ENCODE measurements around the gene FRG2. TPM values are rescaled to one million over a fixed set of nuclear protein-coding genes. Genes with fewer than 3 reads are reported as not detected.

The FRG2 gene
- total and polyA plus RNA-seq, 10 of the 15 experiments (the other 5 are each of a cell fraction or from before 2014, with no cell fraction given), result 0.04 TPM; not detected in 9

DNA sequence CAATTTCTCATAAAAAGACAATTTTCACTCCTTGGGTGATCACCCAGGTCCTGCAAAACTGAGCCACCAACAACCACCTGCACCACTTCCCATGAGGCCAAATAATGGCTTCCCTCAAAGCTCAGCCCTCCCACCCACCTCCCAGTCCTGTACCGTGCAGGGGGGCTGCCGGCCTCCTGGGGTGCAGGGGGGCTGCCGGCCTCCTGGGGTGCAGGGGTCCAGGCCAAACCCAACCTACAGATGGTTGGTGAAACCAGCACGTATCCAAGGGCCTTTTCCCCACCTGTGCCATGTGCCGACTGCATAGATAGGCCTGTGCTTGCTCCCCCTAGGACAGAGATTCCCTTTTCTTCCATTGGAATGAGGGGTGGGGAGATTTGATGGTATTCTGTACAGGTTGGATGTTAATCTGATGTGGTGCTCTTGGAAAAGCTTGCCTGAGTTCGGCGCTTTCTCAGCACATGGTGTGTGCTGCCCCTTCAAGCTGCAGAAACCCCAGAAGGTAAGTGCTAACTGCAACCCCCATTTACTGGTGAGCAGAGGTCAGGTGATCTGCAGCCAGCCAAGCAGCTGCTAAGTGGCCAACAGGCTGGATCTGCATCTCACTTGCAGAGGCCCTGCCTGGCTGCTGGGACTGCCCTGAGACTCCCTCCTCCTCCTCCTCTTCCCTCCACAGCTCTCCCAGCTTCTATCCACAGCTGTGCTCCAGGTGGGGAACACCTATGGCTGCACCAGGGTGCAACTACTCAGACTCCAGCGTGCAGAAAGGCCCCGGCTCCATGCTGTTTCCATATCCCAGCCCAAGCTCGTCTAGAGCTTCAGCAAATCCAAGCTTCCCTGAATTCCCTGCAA is 47.6 kb downstream of the FRG2 start:
- no peak for ATAC-seq
- Histone ChIP-seq H4K20me1 (ENCODE audit: control insufficient read depth, insufficient read depth) (no peaks in the 10 kb centered on the region), H3K27me3 (replicated peaks in 1 of 2; ENCODE audit: control insufficient read depth in 2 of 2, insufficient read depth in 2 of 2, low read length in 1 of 2) (no peaks in the 10 kb centered on the region; a peak in 1 of 4 replicates), H3K36me3 (ENCODE audit: control insufficient read depth in 2 of 2, insufficient read depth in 2 of 2, low read length in 1 of 2) (no peaks in the 10 kb centered on the region), H2AFZ (ENCODE audit: control insufficient read depth, low read depth, low read length) (no peak overlapping the region), H3K79me2 (ENCODE audit: control insufficient read depth, insufficient read depth, low read length) (no peaks in the 10 kb centered on the region), H3K9me3 (replicated peaks; ENCODE audit: control insufficient read depth, insufficient read depth, low read length) (no peaks in the 10 kb centered on the region), H3K4me3 (no peak overlapping the region), H3K27ac (ENCODE audit: control insufficient read depth, insufficient read depth) (no peak overlapping the region), H3K9ac (ENCODE audit: control insufficient read depth, insufficient read depth, low read length) (no peak overlapping the region), H3K4me1 (ENCODE audit: control insufficient read depth, insufficient read depth, low read length) (no peaks in the 10 kb centered on the region), H3K4me2 (ENCODE audit: control insufficient read depth, insufficient read depth) (no peak overlapping the region)
- CTCF ChIA-PET, result no interaction called here
- in situ Hi-C loops (cut with MboI) (no loop called here), intact Hi-C loops (cut with micrococcal nuclease; ENCODE audit: unreplicated experiment) (no loop called here)
- 30% methylated on average over 10 of the region's 10 CpGs for WGBS (ENCODE audit: insufficient coverage, insufficient replicate concordance, low lambda C conversion rate, missing lambda C conversion rate)
- POLR2A ChIA-PET, result no interaction called here
- SMC1A ChIA-PET (ENCODE audit: uncharacterized antibody, unreplicated experiment), result no interaction called here
- no peak for TF ChIP-seq ZNF622 (IDR thresholded peaks at IDR 0.05)
- no peak for TF ChIP-seq NRF1 (conservative IDR thresholded peaks at IDR 0.05; ENCODE audit: low read depth, low read length)
- TF ChIP-seq FOS (IDR thresholded peaks at IDR 0.05; ENCODE audit: borderline replicate concordance, extremely low read depth, insufficient read length), result no peak
- TF ChIP-seq, protein P1, sequence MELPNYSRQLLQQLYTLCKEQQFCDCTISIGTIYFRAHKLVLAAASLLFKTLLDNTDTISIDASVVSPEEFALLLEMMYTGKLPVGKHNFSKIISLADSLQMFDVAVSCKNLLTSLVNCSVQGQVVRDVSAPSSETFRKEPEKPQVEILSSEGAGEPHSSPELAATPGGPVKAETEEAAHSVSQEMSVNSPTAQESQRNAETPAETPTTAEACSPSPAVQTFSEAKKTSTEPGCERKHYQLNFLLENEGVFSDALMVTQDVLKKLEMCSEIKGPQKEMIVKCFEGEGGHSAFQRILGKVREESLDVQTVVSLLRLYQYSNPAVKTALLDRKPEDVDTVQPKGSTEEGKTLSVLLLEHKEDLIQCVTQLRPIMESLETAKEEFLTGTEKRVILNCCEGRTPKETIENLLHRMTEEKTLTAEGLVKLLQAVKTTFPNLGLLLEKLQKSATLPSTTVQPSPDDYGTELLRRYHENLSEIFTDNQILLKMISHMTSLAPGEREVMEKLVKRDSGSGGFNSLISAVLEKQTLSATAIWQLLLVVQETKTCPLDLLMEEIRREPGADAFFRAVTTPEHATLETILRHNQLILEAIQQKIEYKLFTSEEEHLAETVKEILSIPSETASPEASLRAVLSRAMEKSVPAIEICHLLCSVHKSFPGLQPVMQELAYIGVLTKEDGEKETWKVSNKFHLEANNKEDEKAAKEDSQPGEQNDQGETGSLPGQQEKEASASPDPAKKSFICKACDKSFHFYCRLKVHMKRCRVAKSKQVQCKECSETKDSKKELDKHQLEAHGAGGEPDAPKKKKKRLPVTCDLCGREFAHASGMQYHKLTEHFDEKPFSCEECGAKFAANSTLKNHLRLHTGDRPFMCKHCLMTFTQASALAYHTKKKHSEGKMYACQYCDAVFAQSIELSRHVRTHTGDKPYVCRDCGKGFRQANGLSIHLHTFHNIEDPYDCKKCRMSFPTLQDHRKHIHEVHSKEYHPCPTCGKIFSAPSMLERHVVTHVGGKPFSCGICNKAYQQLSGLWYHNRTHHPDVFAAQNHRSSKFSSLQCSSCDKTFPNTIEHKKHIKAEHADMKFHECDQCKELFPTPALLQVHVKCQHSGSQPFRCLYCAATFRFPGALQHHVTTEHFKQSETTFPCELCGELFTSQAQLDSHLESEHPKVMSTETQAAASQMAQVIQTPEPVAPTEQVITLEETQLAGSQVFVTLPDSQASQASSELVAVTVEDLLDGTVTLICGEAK (IDR thresholded peaks at IDR 0.05; ENCODE audit: borderline replicate concordance), result no peak
- no peak for TF ChIP-seq BHLHE40 (IDR thresholded peaks at IDR 0.05; ENCODE audit: borderline replicate concordance in 1 of 2, low read depth in 2 of 2, low read length in 1 of 2)
- TF ChIP-seq, protein P2, sequence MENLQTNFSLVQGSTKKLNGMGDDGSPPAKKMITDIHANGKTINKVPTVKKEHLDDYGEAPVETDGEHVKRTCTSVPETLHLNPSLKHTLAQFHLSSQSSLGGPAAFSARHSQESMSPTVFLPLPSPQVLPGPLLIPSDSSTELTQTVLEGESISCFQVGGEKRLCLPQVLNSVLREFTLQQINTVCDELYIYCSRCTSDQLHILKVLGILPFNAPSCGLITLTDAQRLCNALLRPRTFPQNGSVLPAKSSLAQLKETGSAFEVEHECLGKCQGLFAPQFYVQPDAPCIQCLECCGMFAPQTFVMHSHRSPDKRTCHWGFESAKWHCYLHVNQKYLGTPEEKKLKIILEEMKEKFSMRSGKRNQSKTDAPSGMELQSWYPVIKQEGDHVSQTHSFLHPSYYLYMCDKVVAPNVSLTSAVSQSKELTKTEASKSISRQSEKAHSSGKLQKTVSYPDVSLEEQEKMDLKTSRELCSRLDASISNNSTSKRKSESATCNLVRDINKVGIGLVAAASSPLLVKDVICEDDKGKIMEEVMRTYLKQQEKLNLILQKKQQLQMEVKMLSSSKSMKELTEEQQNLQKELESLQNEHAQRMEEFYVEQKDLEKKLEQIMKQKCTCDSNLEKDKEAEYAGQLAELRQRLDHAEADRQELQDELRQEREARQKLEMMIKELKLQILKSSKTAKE (IDR thresholded peaks at IDR 0.05; ENCODE audit: low read depth, poor library complexity, severe bottlenecking), result no peak
- BruUV-seq (replicated peaks), result no TSS peak
- FAIRE-seq, result no peak
- no peak for DNase-seq (ENCODE audit: low read depth, low spot score)
- RAD21 ChIA-PET (ENCODE audit: unreplicated experiment), result no interaction called here

Small RNA genes lying within 50 kb of the gene (small RNA-seq; reads per million reads assigned to genes)
- gene RNA5SP174, result 0.23 reads per million
- 0.23 reads per million for gene RNA5SP175

Other genes with a start within 250 kb of the FRG2 start
- 28.9 and 37.7 TPM in 2 replicates for gene FRG1, start 86.4 kb downstream of the FRG2 start, total RNA-seq (2014; rRNA removed)
- gene FRG1, start 86.4 kb downstream of the FRG2 start, total RNA-seq (2014; rRNA removed; fragmentation: Illumina TruSeq; extraction: Trizol), result 79.2 and 83.8 TPM in 2 replicates
- 44.6 and 48.4 TPM in 2 replicates for gene FRG1, start 86.4 kb downstream of the FRG2 start, total RNA-seq (2021)
- gene FRG1, start 86.4 kb downstream of the FRG2 start, polyA plus RNA-seq (2011; rRNA removed), result 35.3 and 53.3 TPM in 2 replicates
- 96.8 and 102 TPM in 2 replicates for gene FRG1, start 86.4 kb downstream of the FRG2 start, polyA plus RNA-seq (2014; fragmentation: Illumina TruSeq; extraction: Trizol)
- gene FRG1, start 86.4 kb downstream of the FRG2 start, polyA plus RNA-seq (2014; fragmentation: Nextera tagmentation; extraction: Ambion mirVana), result 100 to 1,000 TPM; 113 to 190 TPM
- 34.3 and 44.7 TPM in 2 replicates for gene FRG1, start 86.4 kb downstream of the FRG2 start, polyA plus RNA-seq (2014; rRNA removed)
- 10 to 100 TPM; 56.2 to 61.0 TPM for gene FRG1, start 86.4 kb downstream of the FRG2 start, polyA plus RNA-seq (2016; fragmentation: Nextera tagmentation; extraction: Ambion mirVana)
- gene DBET, start 37.2 kb upstream of the FRG2 start, total RNA-seq (2014; rRNA removed), result not detected in 2 replicates
- not detected in 2 replicates for gene DBET, start 37.2 kb upstream of the FRG2 start, total RNA-seq (2014; rRNA removed; fragmentation: Illumina TruSeq; extraction: Trizol)
- gene DBET, start 37.2 kb upstream of the FRG2 start, total RNA-seq (2021), result not detected in 2 replicates
- not detected in 2 replicates for gene DBET, start 37.2 kb upstream of the FRG2 start, polyA plus RNA-seq (2011; rRNA removed)
- gene DBET, start 37.2 kb upstream of the FRG2 start, polyA plus RNA-seq (2014; fragmentation: Illumina TruSeq; extraction: Trizol), result not detected in 2 replicates
- not detected for gene DBET, start 37.2 kb upstream of the FRG2 start, polyA plus RNA-seq (2014; fragmentation: Nextera tagmentation; extraction: Ambion mirVana)
- not detected in 2 replicates for gene DBET, start 37.2 kb upstream of the FRG2 start, polyA plus RNA-seq (2014; rRNA removed)
- not detected for gene DBET, start 37.2 kb upstream of the FRG2 start, polyA plus RNA-seq (2016; fragmentation: Nextera tagmentation; extraction: Ambion mirVana)
- not detected in 2 replicates for gene DUX4, start 146.5 kb upstream of the FRG2 start, total RNA-seq (2014; rRNA removed)
- not detected in 2 replicates for gene DUX4, start 146.5 kb upstream of the FRG2 start, total RNA-seq (2014; rRNA removed; fragmentation: Illumina TruSeq; extraction: Trizol)
- gene DUX4, start 146.5 kb upstream of the FRG2 start, total RNA-seq (2021), result not detected in 2 replicates
- gene DUX4, start 146.5 kb upstream of the FRG2 start, polyA plus RNA-seq (2011; rRNA removed), result not detected in 2 replicates
- not detected in 2 replicates for gene DUX4, start 146.5 kb upstream of the FRG2 start, polyA plus RNA-seq (2014; fragmentation: Illumina TruSeq; extraction: Trizol)
- gene DUX4, start 146.5 kb upstream of the FRG2 start, polyA plus RNA-seq (2014; fragmentation: Nextera tagmentation; extraction: Ambion mirVana), result not detected
- not detected in 2 replicates for gene DUX4, start 146.5 kb upstream of the FRG2 start, polyA plus RNA-seq (2014; rRNA removed)
- gene DUX4, start 146.5 kb upstream of the FRG2 start, polyA plus RNA-seq (2016; fragmentation: Nextera tagmentation; extraction: Ambion mirVana), result not detected